Endothelial cell of umbilical vein (primary cell): Measurements from ENCODE around the gene MCM5. TPM values are rescaled to one million over a fixed set of nuclear protein-coding genes. Genes with fewer than 3 reads are reported as not detected.

Experiments
- BruUV-seq: library from RNA; stranded (reverse); fragments of 400-500 nt; replicated peaks from 2 replicates; lab custom pipeline; 2021; lab: Mats Ljungman, UMichigan
- CTCF ChIA-PET: fragments of 300-600, 350-600 bp; sonication (Branson Sonifier 250); formaldehyde crosslinking; loops from one replicate; lab custom pipeline; 2021; ENCODE audit warnings: antibody characterized with exemption, inconsistent platforms; lab: Charles Lee
- POLR2A ChIA-PET: fragments of 300-600, 350-600 bp; sonication (Branson Sonifier 250); formaldehyde crosslinking; loops from one replicate; lab custom pipeline; 2021; ENCODE audit warnings: antibody characterized with exemption, inconsistent platforms; lab: Charles Lee
- DNase-seq: peaks from one replicate; pipeline ENCODE4 v3.0.0-alpha.2; 2011; ENCODE audit warnings: low read depth, low spot score
- FAIRE-seq: peaks from 2 replicates; lab custom pipeline; 2011; peaks lifted over from hg19 to GRCh38; lab: Jason Lieb, UNC
- H2AFZ ChIP-seq: 2 replicates; pipeline ENCODE4 v1.6.0; 2012; ENCODE audit warnings: low read depth, low read length, control low read depth, inconsistent platforms
- H3K27ac ChIP-seq: 2 replicates; pipeline ENCODE4 v1.5.1; 2011; ENCODE audit warnings: low read depth, mild to moderate bottlenecking, control low read depth, low read length, moderate library complexity; ENCODE audit not compliant: insufficient read depth
- H3K27me3 ChIP-seq, 2 experiments: 2 replicates each; pipeline versions ENCODE4 v1.6.0 to v1.6.1; 2011; ENCODE audit warnings: low read length in 2 of 2, mixed read lengths in 1 of 2; ENCODE audit not compliant: control insufficient read depth in 2 of 2, insufficient read depth in 2 of 2
- H3K36me3 ChIP-seq, 2 experiments: 2 replicates in 1 of 2; 3 replicates in 1 of 2; pipeline ENCODE4 v1.5.1; 2011; ENCODE audit warnings: low read length in 2 of 2, mild to moderate bottlenecking in 1 of 2, moderate library complexity in 1 of 2; ENCODE audit not compliant: control insufficient read depth in 2 of 2, insufficient read depth in 2 of 2; ENCODE audit errors: extremely low read depth in 1 of 2
- H3K4me1 ChIP-seq: 3 replicates; pipeline ENCODE4 v1.5.1; 2011; ENCODE audit warnings: mild to moderate bottlenecking, low read length; ENCODE audit not compliant: control insufficient read depth, insufficient read depth; ENCODE audit errors: extremely low read depth
- H3K4me2 ChIP-seq: 2 replicates; pipeline ENCODE4 v1.6.1; 2011; ENCODE audit warnings: low read length, control low read depth, mixed read lengths; ENCODE audit not compliant: insufficient read depth
- H3K4me3 ChIP-seq, 3 experiments: fragments of 200-600 bp in 1 of 3; sonication (generic), shearing (Covaris generic) in 1 of 3; replicated peaks in 1 of 3; 2 replicates each; pipeline ENCODE4 v1.5.1; 2011 to 2016; ENCODE audit warnings: control low read depth in 3 of 3, low read length in 3 of 3, mild to moderate bottlenecking in 2 of 3, inconsistent platforms in 1 of 3, low read depth in 1 of 3, moderate library complexity in 1 of 3; ENCODE audit not compliant: insufficient read depth in 1 of 3
- H3K79me2 ChIP-seq: 2 replicates; pipeline ENCODE4 v1.6.0; 2012; ENCODE audit warnings: low read length, inconsistent platforms; ENCODE audit not compliant: control insufficient read depth, insufficient read depth
- H3K9ac ChIP-seq: replicated peaks from 2 replicates; pipeline ENCODE3; 2011; ENCODE audit warnings: low read length, control low read depth; ENCODE audit not compliant: insufficient read depth; ENCODE audit errors: extremely low read depth
- H3K9me1 ChIP-seq: replicated peaks from 3 replicates; pipeline ENCODE4 v1.6.0; 2011; ENCODE audit warnings: mild to moderate bottlenecking, low read length; ENCODE audit not compliant: control insufficient read depth, insufficient read depth; ENCODE audit errors: extremely low read depth
- H3K9me3 ChIP-seq: replicated peaks from 2 replicates; pipeline ENCODE4 v1.5.1; 2012; ENCODE audit warnings: low read length, inconsistent platforms; ENCODE audit not compliant: control insufficient read depth, insufficient read depth
- H4K20me1 ChIP-seq: replicated peaks from 2 replicates; pipeline ENCODE3; 2011; ENCODE audit warnings: mild to moderate bottlenecking, low read length; ENCODE audit not compliant: control insufficient read depth, insufficient read depth; ENCODE audit errors: extremely low read depth
- CTCF ChIP-seq, 2 donors: IDR thresholded peaks; 1 replicate in 1 of 2; 2 replicates in 1 of 2; pipeline ENCODE4 v1.5.1; 2011; ENCODE audit warnings: low read length in 2 of 2, mild to moderate bottlenecking in 2 of 2, moderate library complexity in 2 of 2, control low read depth in 1 of 2, inconsistent platforms in 1 of 2, low read depth in 1 of 2; ENCODE audit not compliant: insufficient read depth in 1 of 2; ENCODE audit errors: extremely low read depth in 1 of 2
- EZH2 ChIP-seq: IDR thresholded peaks from 2 replicates; pipeline ENCODE4 v1.6.1; 2012; ENCODE audit warnings: borderline replicate concordance, low read depth, mild to moderate bottlenecking, moderate library complexity, low read length, inconsistent platforms; ENCODE audit not compliant: severe bottlenecking
- FOS ChIP-seq: IDR thresholded peaks from 2 replicates; pipeline ENCODE4 v1.6.1; 2011; ENCODE audit warnings: mild to moderate bottlenecking, low read length, moderate library complexity, borderline replicate concordance; ENCODE audit not compliant: insufficient read depth
- GATA2 ChIP-seq: IDR thresholded peaks from 2 replicates; pipeline ENCODE4 v1.7.0; 2011; ENCODE audit warnings: low read depth, mild to moderate bottlenecking, moderate library complexity, mixed read lengths, low read length; ENCODE audit not compliant: insufficient read length, insufficient read depth
- JUN ChIP-seq: IDR thresholded peaks from 2 replicates; pipeline ENCODE4 v1.6.1; 2011; ENCODE audit warnings: borderline replicate concordance, low read depth; ENCODE audit not compliant: insufficient read length, insufficient read depth
- MAX ChIP-seq: IDR thresholded peaks from 2 replicates; pipeline ENCODE4 v1.6.1; 2011; ENCODE audit not compliant: insufficient read depth, insufficient read length
- MYC ChIP-seq: IDR thresholded peaks from one replicate; pipeline ENCODE4 v1.6.1; 2011; ENCODE audit warnings: mild to moderate bottlenecking, low read depth, low read length
- POLR2A ChIP-seq: IDR thresholded peaks from 2 replicates; pipeline ENCODE4 v1.6.1; 2012; ENCODE audit warnings: low read depth, mild to moderate bottlenecking, control low read depth, low read length
- POLR2AphosphoS5 ChIP-seq: IDR thresholded peaks from 2 replicates; pipeline ENCODE4 v1.6.1; 2012; ENCODE audit warnings: low read depth, mild to moderate bottlenecking, control low read depth, low read length, moderate library complexity; ENCODE audit not compliant: insufficient read depth
- dilution Hi-C: fragments of 300-500 bp; cut with MboI; formaldehyde crosslinking; loops from one replicate; pipeline ENCODE4 v1.15.0; 2019; ENCODE audit warnings: low sequenced_read_pairs; ENCODE audit not compliant: extremely low pct_ligation_motif_present
- intact Hi-C: fragments of 100-400 bp; cut with micrococcal nuclease; formaldehyde crosslinking; loops from one replicate; pipeline ENCODE4 v1.10.0; 2022
- polyA plus RNA-seq, 4 experiments: library from polyadenylated mRNA; depleted of rRNA in 3 of 4; stranded (reverse) in 3 of 4; unstranded in 1 of 4; fragments of >200 nt; gene quantifications; 2 replicates each; pipeline versions ENCODE4 v1.2.1 to v1.2.3, GENCODE V29; 2011 to 2012; ENCODE audit warnings: missing spikeins in 1 of 4
- total RNA-seq: library from RNA; stranded (reverse); gene quantifications from 2 replicates; pipeline ENCODE4 v1.2.3, GENCODE V29; 2021

MCM5 gene
- total and polyA plus RNA-seq, 2 donors (not counting 3 experiments of a cell fraction or from before 2014, with no cell fraction given): 67.8 to 111 TPM

- ChIA-PET CTCF (interaction anchor here (1.1 to 5.0 kb wide), 3 partner anchors 9 to 161 kb away, joined by 3 to 27 read pairs (median 4); no protein-coding TSS in a partner anchor), POLR2A (no interaction called here)
- Histone ChIP-seq H3K27me3 (no peaks in the 10 kb centered on the region), H3K79me2 (no peaks in the 10 kb centered on the region), H3K4me2 (no peak overlapping the region), H3K4me3 (no peak overlapping the region), H3K36me3 (peaks cover 10 to 38% of the 10 kb centered on the region in 2 experiments), H3K9me3 (no peaks in the 10 kb centered on the region), H3K9me1 (no peaks in the 10 kb centered on the region), H4K20me1 (no peaks in the 10 kb centered on the region), H3K9ac (no peak overlapping the region), H3K4me1 (no peaks in the 10 kb centered on the region), H2AFZ (no peak overlapping the region), H3K27ac (no peak overlapping the region)
- dilution Hi-C loops (no loop called here), intact Hi-C loops (no loop called here)
- no peak for TF ChIP-seq CTCF (IDR thresholded peaks at IDR 0.05; ENCODE audit: extremely low read depth in 1 of 2, insufficient read depth in 1 of 2, low read depth in 1 of 2, low read length in 2 of 2)
- TF ChIP-seq POLR2AphosphoS5: no peak
- no peak for TF ChIP-seq JUN
- no peak for TF ChIP-seq MAX
- BruUV-seq: no TSS peak
- FAIRE-seq (no peak), DNase-seq (no peak)
These were observed 21.2 kb downstream of the MCM5 start for GRCh38 chr22:35421121-35421520.

GRCh38 chr22:35422145-35422544 is 22.2 kb downstream of the MCM5 start:
- TF ChIP-seq CTCF (IDR thresholded peaks at IDR 0.05; ENCODE audit: extremely low read depth in 1 of 2, insufficient read depth in 1 of 2, low read depth in 1 of 2, low read length in 2 of 2) (no peak), JUN (no peak), POLR2AphosphoS5 (no peak), GATA2 (no peak), MYC (no peak), POLR2A (no peak), MAX (no peak), EZH2 (no peak), FOS (no peak)
- intact Hi-C loops: no loop called here
- Histone ChIP-seq H4K20me1 (no peaks in the 10 kb centered on the region), H3K36me3 (peaks cover 12 to 33% of the 10 kb centered on the region in 2 experiments), H3K4me2 (no peak overlapping the region), H3K79me2 (no peaks in the 10 kb centered on the region), H3K9me3 (no peaks in the 10 kb centered on the region), H3K9ac (no peak overlapping the region), H3K4me1 (no peaks in the 10 kb centered on the region), H3K27ac (no peak overlapping the region), H3K9me1 (no peaks in the 10 kb centered on the region), H3K27me3 (no peaks in the 10 kb centered on the region), H3K4me3 (no peak overlapping the region), H2AFZ (no peak overlapping the region)
- CTCF ChIA-PET: interaction anchor here (5.0 kb wide), 1 partner anchor 8 kb away, joined by 27 read pairs; no protein-coding TSS in a partner anchor
- FAIRE-seq: no peak
- DNase-seq: no peak
- POLR2A ChIA-PET: no interaction called here
- dilution Hi-C loops: no loop called here
- no TSS peak for BruUV-seq
